Activated T-helper 1 cell treated with anti-CD3 and anti-CD28 coated beads, Interleukin-2, amount 50 U/mL, for 16 hours (primary cell): ENCODE measurements around the gene STAT2.
"Not testable (repeated sequence)": the region's sequence is repeated elsewhere in the genome, so short reads cannot be mapped to it uniquely, and the experiment has no call there.

ENCODE experiments used
- DNase-seq, 2 donors: peaks; one replicate each; pipeline ENCODE4 v3.0.0-alpha.2; 2020; ENCODE audit warnings: low read depth in 1 of 2, low spot score in 1 of 2

The STAT2 gene

GRCh38 chr12:56362130-56363059 is 2.5 kb upstream of the STAT2 start, which contains the start of gene APOF:
TSS of gene APOF (minus strand) at chr12:56362857. CDS start at chr12:56362745, 112 bp downstream.
- DNase-seq = no peak

GRCh38 chr12:56361487-56362129 is 1.7 kb upstream of the STAT2 start:
- no peak for DNase-seq

GRCh38 chr12:56358836-56359532 is 923 bp downstream of the STAT2 start:
- no peak for DNase-seq

DNA sequence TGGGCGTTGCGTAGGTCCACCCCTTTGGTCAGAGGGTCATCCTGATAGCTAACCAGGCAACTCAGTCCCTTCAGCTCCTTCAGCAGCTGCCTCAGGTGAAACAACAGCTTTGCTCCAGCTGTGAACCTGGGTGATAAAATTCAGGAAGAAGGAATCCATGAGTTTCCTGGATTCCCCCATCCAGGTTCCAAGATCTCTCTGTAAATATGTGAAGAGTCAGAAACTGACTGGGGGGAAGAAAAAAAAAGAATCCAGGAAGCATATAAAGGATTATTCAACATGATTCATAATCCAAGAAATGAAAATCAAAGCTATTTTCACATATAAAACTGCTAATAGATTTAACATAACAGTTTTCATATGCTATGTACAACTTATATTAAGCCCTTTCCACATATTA is 8.6 kb downstream of the STAT2 start:
- no peak for DNase-seq

DNA sequence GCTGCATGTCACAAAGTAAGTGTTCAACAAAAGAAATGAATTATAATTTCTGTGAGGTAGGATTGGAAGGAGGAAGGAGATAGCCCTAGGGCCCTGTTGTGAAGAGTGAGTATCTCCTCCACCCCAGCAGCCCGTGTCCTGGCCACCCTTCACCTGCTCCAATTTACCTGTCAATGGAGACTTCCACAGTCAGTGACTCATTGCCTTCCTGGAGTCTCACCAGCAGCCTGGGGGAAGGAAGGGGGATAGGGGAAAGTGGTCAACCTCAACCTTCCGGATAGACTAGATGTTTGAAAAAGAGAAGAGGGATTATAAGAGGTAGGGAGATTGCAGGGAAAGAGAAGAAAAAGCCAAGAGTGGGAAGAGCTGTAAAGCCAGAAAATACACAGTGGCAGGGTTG is 9.2 kb downstream of the STAT2 start:
- DNase-seq = no peak

DNA sequence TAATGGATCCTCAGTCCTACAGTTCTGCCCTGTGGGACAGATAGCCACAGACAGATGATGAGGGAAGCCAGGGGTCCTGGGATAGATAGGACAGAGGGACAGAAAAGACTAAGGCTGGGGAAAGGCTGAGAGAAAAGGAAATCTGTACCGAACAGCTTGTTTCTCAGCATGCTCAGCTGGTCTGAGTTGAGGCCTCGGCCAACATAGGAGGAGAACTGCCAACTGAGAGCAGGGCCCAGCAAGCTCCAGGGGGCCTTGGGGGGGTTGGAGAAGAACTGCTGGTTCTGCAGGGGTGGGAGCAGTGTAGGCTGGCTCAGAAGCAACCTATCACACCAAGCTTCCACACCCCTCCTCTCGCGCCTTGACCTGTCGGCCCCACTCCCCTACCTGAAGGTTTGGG is 11.1 kb downstream of the STAT2 start:
- DNase-seq = no peak

- DNase-seq = not testable (repeated sequence)
These were observed 12.7 kb downstream of the STAT2 start for GRCh38 chr12:56347255-56347654.

GRCh38 chr12:56346675-56347074 is 13.2 kb downstream of the STAT2 start:
- no peak for DNase-seq

GRCh38 chr12:56342290-56342689 is 17.6 kb downstream of the STAT2 start:
- not testable (repeated sequence) for DNase-seq

DNA sequence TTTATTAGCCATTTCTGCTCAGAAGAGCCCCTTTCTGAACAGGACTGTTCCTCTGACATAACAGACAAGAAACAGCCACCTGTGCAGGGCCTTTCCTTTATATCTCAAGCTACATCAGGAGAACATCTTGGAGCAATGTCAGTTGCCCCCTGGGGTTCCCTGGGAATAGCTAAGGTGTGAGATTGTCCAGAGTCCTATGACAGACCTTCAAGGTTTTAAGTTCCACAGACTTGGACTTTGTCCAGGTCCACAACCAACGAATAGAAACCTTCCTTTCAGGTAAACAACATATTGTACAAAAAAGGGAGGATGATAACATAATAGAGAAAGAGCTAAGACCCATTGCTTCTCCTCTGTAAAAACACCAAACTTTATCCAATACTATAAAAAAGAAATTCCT is 18.3 kb downstream of the STAT2 start:
- no peak for DNase-seq

- DNase-seq = no peak
These were observed 20.8 kb downstream of the STAT2 start for GRCh38 chr12:56339158-56339422.

DNA sequence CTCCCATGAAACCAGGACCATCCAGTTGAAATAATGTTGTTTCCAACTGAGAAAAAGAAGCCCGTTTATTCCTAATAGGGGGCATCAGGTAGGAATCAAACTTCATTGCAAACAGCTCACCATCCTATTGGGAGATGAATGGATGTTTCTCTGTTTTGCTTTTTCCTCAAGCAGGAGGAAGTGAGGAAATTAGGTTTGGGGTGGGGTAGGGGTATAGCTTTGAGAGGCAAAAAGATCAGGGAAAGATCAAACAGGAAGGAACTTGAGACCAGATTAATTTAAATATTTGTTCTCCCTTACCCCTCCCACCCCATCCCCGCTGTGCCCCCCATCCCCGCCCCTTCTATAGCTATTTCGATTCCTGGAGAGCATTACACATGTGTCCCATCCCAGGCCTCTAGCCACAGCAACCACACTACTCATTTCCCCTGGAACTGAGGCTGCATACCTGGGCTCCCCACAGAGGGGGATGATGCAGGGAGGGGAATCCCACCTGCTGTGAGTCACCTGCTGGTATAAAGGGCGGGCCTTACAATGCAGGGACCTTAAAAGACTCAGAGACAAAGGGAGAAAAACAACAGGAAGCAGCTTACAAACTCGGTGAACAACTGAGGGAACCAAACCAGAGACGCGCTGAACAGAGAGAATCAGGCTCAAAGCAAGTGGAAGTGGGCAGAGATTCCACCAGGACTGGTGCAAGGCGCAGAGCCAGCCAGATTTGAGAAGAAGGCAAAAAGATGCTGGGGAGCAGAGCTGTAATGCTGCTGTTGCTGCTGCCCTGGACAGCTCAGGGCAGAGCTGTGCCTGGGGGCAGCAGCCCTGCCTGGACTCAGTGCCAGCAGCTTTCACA is 21.4 kb downstream of the STAT2 start, which contains the start of gene IL23A:
Gene IL23A, plus strand, starts transcription at position 577 of the 850 bp plus-strand sequence. Its CDS starts 161 bp downstream, at position 738.
- DNase-seq = peak; percentile 60 to 79

DNA sequence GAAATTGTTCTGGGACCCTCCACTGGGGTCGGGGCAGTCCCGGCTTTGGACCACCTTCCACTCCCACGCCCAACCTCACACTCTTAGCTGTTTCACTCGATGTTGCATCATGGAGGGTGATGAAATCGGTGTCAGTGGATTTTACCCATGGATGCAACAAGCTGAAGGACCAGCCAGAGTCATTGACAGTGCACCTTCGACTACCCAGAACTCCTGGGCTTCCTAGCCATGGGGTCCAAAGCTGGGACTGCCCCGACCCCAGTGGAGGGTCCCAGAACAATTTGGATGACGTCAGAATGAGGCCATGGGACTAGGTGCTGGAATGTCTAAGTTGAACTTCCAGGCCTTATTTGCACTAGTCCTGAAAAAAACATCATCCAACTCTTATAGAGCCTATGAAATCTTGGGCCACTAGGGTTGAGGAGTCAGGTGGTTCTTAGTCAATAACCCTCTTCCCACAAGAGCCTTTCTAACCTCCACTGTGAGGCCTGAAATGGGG is 22.1 kb downstream of the STAT2 start:
- no peak for DNase-seq

DNA sequence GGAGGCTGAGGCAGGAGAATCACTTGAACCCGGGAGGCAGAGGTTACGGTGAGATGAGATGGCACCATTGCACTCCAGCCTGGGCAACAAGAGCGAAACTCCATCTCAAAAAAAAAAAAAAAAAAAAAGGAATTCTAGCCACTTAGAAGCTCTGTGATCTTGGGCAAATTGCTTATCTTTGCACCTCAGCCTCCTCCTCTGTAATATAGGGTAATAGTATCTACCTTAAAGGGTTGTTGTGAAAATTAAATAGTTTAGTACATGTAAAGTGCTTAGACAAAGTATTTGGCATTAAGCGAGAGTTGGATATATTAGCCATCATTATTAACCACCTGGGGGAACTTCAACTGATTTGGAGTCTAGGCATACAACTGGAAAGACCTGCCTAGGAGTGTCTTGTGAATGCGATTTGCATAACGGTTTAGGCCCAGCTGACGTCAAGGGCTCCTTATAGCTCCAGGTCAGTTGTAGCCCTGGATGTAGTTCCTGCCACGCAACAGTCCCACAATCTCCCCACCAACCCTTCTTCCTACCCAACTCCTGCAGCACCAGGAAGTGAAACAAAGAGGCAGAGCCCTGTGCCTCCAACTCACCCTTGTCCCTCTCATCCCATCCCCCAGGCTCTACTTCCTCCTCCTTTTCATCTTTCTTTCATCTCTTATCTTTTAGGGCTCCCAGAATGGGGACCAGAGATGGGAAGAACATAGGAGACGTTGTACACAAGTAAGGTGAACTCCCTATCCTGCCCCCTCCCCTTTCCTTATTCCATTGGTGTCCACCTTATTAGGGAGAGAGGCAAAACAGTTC is 23.3 kb downstream of the STAT2 start:
- no peak for DNase-seq

DNA sequence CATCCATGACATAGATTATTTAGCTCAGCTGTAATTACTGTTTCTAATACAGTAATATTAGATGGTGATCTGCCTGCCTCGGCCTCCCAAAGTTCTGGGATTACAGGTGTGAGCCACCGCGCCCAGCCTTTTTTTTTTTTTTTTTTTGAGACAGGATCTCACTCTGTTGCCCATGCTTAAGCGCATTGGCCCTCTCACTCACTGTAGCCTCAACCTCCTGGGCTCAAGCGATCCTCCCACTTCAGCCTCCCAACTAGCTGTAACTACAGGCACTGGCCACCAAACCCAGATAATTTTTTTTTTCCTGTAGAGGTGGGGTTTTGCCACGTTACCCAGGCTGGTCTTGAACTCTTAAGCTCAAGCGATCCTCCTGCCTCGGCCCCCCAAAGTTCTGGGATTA is 24.4 kb downstream of the STAT2 start:
- DNase-seq = not testable (repeated sequence)

GRCh38 chr12:56334490-56334793 is 25.5 kb downstream of the STAT2 start:
- DNase-seq = no peak

DNA sequence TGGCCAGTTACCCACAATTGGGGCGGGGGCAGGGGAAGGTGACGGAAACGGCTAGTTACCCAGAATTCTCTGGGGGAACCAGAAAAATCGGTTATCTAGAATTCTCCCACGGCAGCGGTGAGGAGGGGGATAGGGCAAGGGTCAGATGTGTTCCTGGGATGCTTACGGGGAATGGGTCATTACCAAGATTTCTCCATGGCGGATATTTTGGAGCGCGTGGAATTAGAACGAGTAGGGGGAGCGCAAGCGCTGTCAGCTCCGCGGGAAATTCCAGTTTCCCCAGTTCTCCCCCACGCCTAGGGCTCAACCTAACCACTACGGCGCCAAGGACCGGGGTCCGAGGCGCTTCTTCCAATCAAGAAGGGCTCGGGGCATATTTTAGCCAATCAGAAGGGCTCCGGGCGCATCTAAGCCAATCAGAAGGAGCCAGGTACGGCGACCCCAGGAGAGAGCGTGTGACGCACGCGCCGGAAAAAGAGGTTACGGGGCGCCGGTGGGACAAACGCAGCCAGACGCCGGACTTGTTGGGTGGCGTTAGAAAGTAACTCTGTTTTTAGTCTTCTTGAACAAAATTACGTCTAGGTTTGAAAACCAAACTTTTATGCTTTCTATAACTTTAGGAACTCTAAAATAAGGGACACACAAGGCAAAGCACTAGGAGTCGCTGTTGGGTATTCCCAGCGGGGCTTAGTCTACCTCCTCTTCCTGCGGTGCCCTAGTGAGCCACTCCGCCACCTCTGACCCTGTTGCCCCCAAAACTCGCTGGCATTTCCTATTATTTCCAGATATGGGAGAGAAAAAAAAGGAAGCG is 26.0 kb downstream of the STAT2 start, which contains the start of gene PAN2:
Gene PAN2, minus strand, starts transcription at position 322 of the 811 bp plus-strand sequence. CDS start 906 bp downstream, outside the sequence.
- DNase-seq = peak; percentile 74 to 87

DNA sequence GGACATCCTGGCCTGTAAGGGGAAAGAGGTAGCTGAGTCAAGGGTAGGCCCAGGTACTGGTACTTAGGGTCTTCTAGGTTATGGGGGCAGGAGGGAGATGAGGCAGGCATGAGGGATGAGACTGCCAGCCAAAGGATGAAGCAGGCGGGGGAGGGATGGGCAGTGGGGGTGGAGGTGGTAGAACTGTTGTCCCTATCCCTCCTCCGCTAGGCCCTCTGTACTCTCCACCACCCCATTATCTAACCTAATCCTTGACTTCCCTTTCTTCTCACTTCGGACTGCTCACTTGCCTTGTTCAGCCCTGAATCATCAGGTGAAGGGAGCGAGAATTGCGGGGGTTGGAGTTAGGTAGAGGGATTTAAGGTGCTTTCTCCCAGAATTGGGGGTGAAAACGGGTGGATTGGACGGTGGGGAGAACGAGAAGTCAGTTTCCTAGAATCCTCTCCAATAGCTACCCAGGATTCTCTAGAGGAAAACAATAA is 26.7 kb downstream of the STAT2 start:
- no peak for DNase-seq
